Activated CD8-positive, alpha-beta memory T cell treated with anti-CD3 and anti-CD28 coated beads, Interleukin-2, amount 50 U/mL, for 48 hours (primary cell): Measurements from ENCODE around the gene RHBDF1.

Source experiments
- DNase-seq: peaks from one replicate; pipeline ENCODE4 v3.0.0-alpha.2; 2020

The RHBDF1 gene

GRCh38 chr16:72561-73548, at the start of gene RHBDF1:
Gene RHBDF1 (minus strand): TSS chr16:72631. CDS start chr16:65015, 7,616 bp downstream.
- no peak for DNase-seq

- DNase-seq = no peak
These were observed 48.3 kb upstream of the RHBDF1 start for GRCh38 chr16:120756-121155.

GRCh38 chr16:119835-120491, 47.5 kb upstream of the RHBDF1 start:
- no peak for DNase-seq

GRCh38 chr16:119295-119694, 46.9 kb upstream of the RHBDF1 start:
- DNase-seq = no peak

- no peak for DNase-seq
These were observed 46.4 kb upstream of the RHBDF1 start for GRCh38 chr16:118857-119256.

GRCh38 chr16:117379-118365, 45.2 kb upstream of the RHBDF1 start:
- DNase-seq = peak; percentile 82

GRCh38 chr16:116015-116414, 43.6 kb upstream of the RHBDF1 start:
- DNase-seq = no peak

- DNase-seq = no peak
These were observed 41.9 kb upstream of the RHBDF1 start for GRCh38 chr16:114327-114726.

GRCh38 chr16:112153-112840, 39.9 kb upstream of the RHBDF1 start:
- no peak for DNase-seq

- peak; percentile 63 for DNase-seq
These were observed 34.3 kb upstream of the RHBDF1 start for GRCh38 chr16:106623-107324.

GRCh38 chr16:105521-105920, 33.1 kb upstream of the RHBDF1 start:
- no peak for DNase-seq

GRCh38 chr16:104928-105327, 32.5 kb upstream of the RHBDF1 start:
- DNase-seq = no peak

GRCh38 chr16:104355-104754, 31.9 kb upstream of the RHBDF1 start:
- DNase-seq = no peak

GRCh38 chr16:102060-102855, 29.8 kb upstream of the RHBDF1 start:
- DNase-seq = no peak

GRCh38 chr16:101586-101985, 29.2 kb upstream of the RHBDF1 start:
- no peak for DNase-seq

GRCh38 chr16:100989-101388, 28.6 kb upstream of the RHBDF1 start:
- DNase-seq = no peak

- no peak for DNase-seq
These were observed 25.4 kb upstream of the RHBDF1 start for GRCh38 chr16:97822-98221.

GRCh38 chr16:96935-97381, 24.5 kb upstream of the RHBDF1 start:
- peak; percentile 98 for DNase-seq

- no peak for DNase-seq
These were observed 22.5 kb upstream of the RHBDF1 start for GRCh38 chr16:94918-95265.

- DNase-seq = no peak
These were observed 20.3 kb upstream of the RHBDF1 start for GRCh38 chr16:92431-93339.
